ENCODE measurements around the gene KCNH8.

KCNH8 gene

DNA sequence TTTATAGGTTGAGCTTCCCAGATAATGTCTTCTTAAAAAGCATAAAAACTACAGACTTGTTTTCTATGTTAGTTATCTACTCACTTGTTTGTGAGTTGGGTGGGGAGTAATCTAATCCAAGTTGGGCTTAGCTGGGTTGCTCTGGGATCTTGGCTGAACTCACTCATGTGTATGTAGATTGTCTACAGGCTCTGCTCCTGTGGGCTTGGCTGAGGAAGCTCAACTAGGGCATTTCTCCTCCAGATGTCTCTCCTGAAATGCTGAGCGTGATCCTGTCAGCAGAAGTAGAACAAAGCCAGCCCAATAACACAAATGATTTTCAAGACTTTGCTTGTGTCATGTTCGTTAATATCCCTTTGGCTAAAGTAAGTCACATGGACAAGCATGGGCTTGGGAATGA, 17.3 kb downstream of the KCNH8 start:
- no peak for FAIRE-seq
- no peak for DNase-seq (ENCODE audit: insufficient read length, low spot score)

GRCh38 chr3:19171794-19172193, 23.5 kb downstream of the KCNH8 start:
- no peak for DNase-seq (ENCODE audit: insufficient read length, low spot score)
- no peak for TF ChIP-seq TAF1 (IDR thresholded peaks at IDR 0.05; ENCODE audit: low read depth, low read length)
- TF ChIP-seq POLR2AphosphoS5 (IDR thresholded peaks at IDR 0.05; ENCODE audit: low read depth, low read length) = no peak
- TF ChIP-seq POU2F2 (IDR thresholded peaks at IDR 0.05; ENCODE audit: low read depth, low read length) = no peak
- TF ChIP-seq PAX5 (IDR thresholded peaks at IDR 0.05; ENCODE audit: insufficient read depth, low read length, severe bottlenecking) = no peak
- TF ChIP-seq SPI1 (IDR thresholded peaks at IDR 0.05; ENCODE audit: low read depth, low read length) = no peak
- TF ChIP-seq POLR2A (IDR thresholded peaks at IDR 0.05; ENCODE audit: low read depth, low read length) = no peak
- FAIRE-seq = no peak

More for the DNA sequence above, 17.3 kb downstream of the KCNH8 start:
- TF ChIP-seq TAF1 (IDR thresholded peaks at IDR 0.05; ENCODE audit: low read depth, low read length) (no peak), POU2F2 (IDR thresholded peaks at IDR 0.05; ENCODE audit: low read depth, low read length) (no peak), POLR2A (IDR thresholded peaks at IDR 0.05; ENCODE audit: low read depth, low read length) (no peak), SPI1 (IDR thresholded peaks at IDR 0.05; ENCODE audit: low read depth, low read length) (no peak), POLR2AphosphoS5 (IDR thresholded peaks at IDR 0.05; ENCODE audit: low read depth, low read length) (no peak), PAX5 (IDR thresholded peaks at IDR 0.05; ENCODE audit: insufficient read depth, low read length, severe bottlenecking) (no peak)

DNA sequence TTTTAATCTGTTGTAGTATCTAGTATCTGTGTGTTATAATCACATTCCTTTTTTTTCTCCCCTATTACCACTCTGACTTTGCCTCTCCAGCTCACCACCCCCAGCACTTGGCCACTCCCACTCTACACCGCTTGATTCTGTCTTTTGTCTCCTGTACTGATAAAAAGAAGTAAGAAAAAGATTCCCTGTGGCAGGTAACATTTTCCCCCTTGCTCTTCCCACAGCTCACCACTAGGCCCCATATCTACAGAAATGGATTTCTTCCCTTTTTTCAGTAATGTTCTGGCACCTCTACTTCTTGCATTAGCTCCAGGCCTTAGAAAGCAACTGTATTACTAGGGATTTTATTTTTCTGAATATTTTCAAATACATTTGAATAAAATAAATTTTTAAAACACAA, 25.6 kb downstream of the KCNH8 start:
- FAIRE-seq = no peak
- TF ChIP-seq PAX5 (IDR thresholded peaks at IDR 0.05; ENCODE audit: insufficient read depth, low read length, severe bottlenecking) (no peak), POU2F2 (IDR thresholded peaks at IDR 0.05; ENCODE audit: low read depth, low read length) (no peak), SPI1 (IDR thresholded peaks at IDR 0.05; ENCODE audit: low read depth, low read length) (no peak), TAF1 (IDR thresholded peaks at IDR 0.05; ENCODE audit: low read depth, low read length) (no peak), POLR2AphosphoS5 (IDR thresholded peaks at IDR 0.05; ENCODE audit: low read depth, low read length) (no peak), POLR2A (IDR thresholded peaks at IDR 0.05; ENCODE audit: low read depth, low read length) (no peak)
- DNase-seq (ENCODE audit: insufficient read length, low spot score) = no peak

- no peak for DNase-seq (ENCODE audit: insufficient read length, low spot score)
- no peak for FAIRE-seq
- no peak for TF ChIP-seq POU2F2 (IDR thresholded peaks at IDR 0.05; ENCODE audit: low read depth, low read length)
Measured at GRCh38 chr3:19183584-19183983, 35.3 kb downstream of the KCNH8 start.

GRCh38 chr3:19190126-19190525, 41.8 kb downstream of the KCNH8 start:
- no peak for TF ChIP-seq TAF1 (IDR thresholded peaks at IDR 0.05; ENCODE audit: low read depth, low read length)
- no peak for TF ChIP-seq POLR2AphosphoS5 (IDR thresholded peaks at IDR 0.05; ENCODE audit: low read depth, low read length)
- no peak for TF ChIP-seq POLR2A (IDR thresholded peaks at IDR 0.05; ENCODE audit: low read depth, low read length)
- TF ChIP-seq POU2F2 (IDR thresholded peaks at IDR 0.05; ENCODE audit: low read depth, low read length) = no peak
- no peak for TF ChIP-seq PAX5 (IDR thresholded peaks at IDR 0.05; ENCODE audit: insufficient read depth, low read length, severe bottlenecking)
- no peak for TF ChIP-seq SPI1 (IDR thresholded peaks at IDR 0.05; ENCODE audit: low read depth, low read length)
- no peak for DNase-seq (ENCODE audit: insufficient read length, low spot score)
- FAIRE-seq = no peak

- DNase-seq (ENCODE audit: insufficient read length, low spot score) (no peak), FAIRE-seq (no peak)
- no peak for TF ChIP-seq PAX5 (IDR thresholded peaks at IDR 0.05; ENCODE audit: insufficient read depth, low read length, severe bottlenecking)
- no peak for TF ChIP-seq POU2F2 (IDR thresholded peaks at IDR 0.05; ENCODE audit: low read depth, low read length)
- no peak for TF ChIP-seq POLR2AphosphoS5 (IDR thresholded peaks at IDR 0.05; ENCODE audit: low read depth, low read length)
- no peak for TF ChIP-seq TAF1 (IDR thresholded peaks at IDR 0.05; ENCODE audit: low read depth, low read length)
- no peak for TF ChIP-seq POLR2A (IDR thresholded peaks at IDR 0.05; ENCODE audit: low read depth, low read length)
- no peak for TF ChIP-seq SPI1 (IDR thresholded peaks at IDR 0.05; ENCODE audit: low read depth, low read length)
Measured at GRCh38 chr3:19190602-19191001, 42.3 kb downstream of the KCNH8 start.

GRCh38 chr3:19199131-19199530, 50.8 kb downstream of the KCNH8 start:
- no peak for TF ChIP-seq SPI1 (IDR thresholded peaks at IDR 0.05; ENCODE audit: low read depth, low read length)
- no peak for TF ChIP-seq POLR2A (IDR thresholded peaks at IDR 0.05; ENCODE audit: low read depth, low read length)
- no peak for TF ChIP-seq POU2F2 (IDR thresholded peaks at IDR 0.05; ENCODE audit: low read depth, low read length)
- TF ChIP-seq POLR2AphosphoS5 (IDR thresholded peaks at IDR 0.05; ENCODE audit: low read depth, low read length) = no peak
- TF ChIP-seq TAF1 (IDR thresholded peaks at IDR 0.05; ENCODE audit: low read depth, low read length) = no peak
- no peak for TF ChIP-seq PAX5 (IDR thresholded peaks at IDR 0.05; ENCODE audit: insufficient read depth, low read length, severe bottlenecking)
- FAIRE-seq (no peak), DNase-seq (ENCODE audit: insufficient read length, low spot score) (no peak)

DNA sequence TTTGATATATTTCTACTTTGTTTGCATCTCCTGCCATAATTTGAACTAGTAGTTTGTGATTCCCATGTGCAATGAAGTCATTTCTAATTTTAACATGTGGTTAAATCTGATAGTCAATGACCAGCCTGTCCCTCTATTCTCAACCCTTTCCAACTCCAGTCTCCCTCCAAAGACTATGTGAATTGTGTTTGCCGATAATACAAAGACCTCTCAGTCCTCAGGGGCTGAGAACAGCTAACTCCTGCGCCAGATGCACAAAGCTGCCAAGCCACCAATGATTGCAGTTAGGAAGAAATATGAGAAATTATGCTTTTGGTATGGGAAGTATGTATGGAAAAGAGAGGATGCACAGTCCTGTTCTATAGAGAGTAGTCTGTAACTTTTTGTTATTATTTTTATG, 54.0 kb downstream of the KCNH8 start:
- TF ChIP-seq POLR2A (IDR thresholded peaks at IDR 0.05; ENCODE audit: low read depth, low read length) = no peak
- no peak for TF ChIP-seq PAX5 (IDR thresholded peaks at IDR 0.05; ENCODE audit: insufficient read depth, low read length, severe bottlenecking)
- no peak for TF ChIP-seq POLR2AphosphoS5 (IDR thresholded peaks at IDR 0.05; ENCODE audit: low read depth, low read length)
- no peak for TF ChIP-seq TAF1 (IDR thresholded peaks at IDR 0.05; ENCODE audit: low read depth, low read length)
- no peak for TF ChIP-seq POU2F2 (IDR thresholded peaks at IDR 0.05; ENCODE audit: low read depth, low read length)
- no peak for TF ChIP-seq SPI1 (IDR thresholded peaks at IDR 0.05; ENCODE audit: low read depth, low read length)
- FAIRE-seq = no peak
- no peak for DNase-seq (ENCODE audit: insufficient read length, low spot score)

- no peak for DNase-seq (ENCODE audit: insufficient read length, low spot score)
- no peak for FAIRE-seq
- no peak for TF ChIP-seq PAX5 (IDR thresholded peaks at IDR 0.05; ENCODE audit: insufficient read depth, low read length, severe bottlenecking)
- TF ChIP-seq SPI1 (IDR thresholded peaks at IDR 0.05; ENCODE audit: low read depth, low read length) = no peak
- TF ChIP-seq POLR2A (IDR thresholded peaks at IDR 0.05; ENCODE audit: low read depth, low read length) = no peak
- TF ChIP-seq TAF1 (IDR thresholded peaks at IDR 0.05; ENCODE audit: low read depth, low read length) = no peak
- no peak for TF ChIP-seq POU2F2 (IDR thresholded peaks at IDR 0.05; ENCODE audit: low read depth, low read length)
- no peak for TF ChIP-seq POLR2AphosphoS5 (IDR thresholded peaks at IDR 0.05; ENCODE audit: low read depth, low read length)
Measured at GRCh38 chr3:19202754-19203153, 54.4 kb downstream of the KCNH8 start.

DNA sequence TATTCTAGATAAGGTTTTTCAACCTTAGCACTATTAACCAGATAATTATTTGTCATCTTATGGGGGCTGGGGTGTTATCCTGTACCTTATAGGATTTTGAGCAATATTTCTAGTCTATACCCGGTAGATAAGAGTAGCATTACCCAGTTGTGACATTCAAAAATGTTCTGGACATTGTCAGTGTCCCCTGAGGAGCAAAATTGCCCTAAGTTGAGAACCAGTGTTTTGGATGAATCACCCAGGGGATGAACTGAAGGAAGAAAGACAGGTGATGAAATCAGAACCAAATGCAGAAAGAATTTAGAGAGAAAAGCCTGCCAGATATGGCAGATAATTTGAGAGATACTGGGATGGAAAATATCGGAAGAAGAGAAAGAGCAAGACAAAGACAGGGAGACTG, 58.2 kb downstream of the KCNH8 start:
- FAIRE-seq (no peak), DNase-seq (ENCODE audit: insufficient read length, low spot score) (no peak)
- TF ChIP-seq TAF1 (IDR thresholded peaks at IDR 0.05; ENCODE audit: low read depth, low read length) = no peak
- no peak for TF ChIP-seq POU2F2 (IDR thresholded peaks at IDR 0.05; ENCODE audit: low read depth, low read length)
- no peak for TF ChIP-seq POLR2A (IDR thresholded peaks at IDR 0.05; ENCODE audit: low read depth, low read length)
- no peak for TF ChIP-seq POLR2AphosphoS5 (IDR thresholded peaks at IDR 0.05; ENCODE audit: low read depth, low read length)
- no peak for TF ChIP-seq SPI1 (IDR thresholded peaks at IDR 0.05; ENCODE audit: low read depth, low read length)
- no peak for TF ChIP-seq PAX5 (IDR thresholded peaks at IDR 0.05; ENCODE audit: insufficient read depth, low read length, severe bottlenecking)
